Activated T-helper 1 cell treated with anti-CD3 and anti-CD28 coated beads, Interleukin-12 subunit alpha, Interleukin-12 subunit beta, Interleukin-2, Interleukin-4 antibody, amounts not matched to agents 30 ng/mL and 10 ng/mL and 1 ng/mL, durations not matched to agents 14 hours and 24 hours and 36 hours (primary cell): Measurements from ENCODE around the gene SEC11A. TPM values are rescaled to one million over a fixed set of nuclear protein-coding genes. Genes with fewer than 3 reads are reported as not detected.
A peak's percentile ranks its signal among the peaks of the same experiment; 100 is the strongest.
"Not testable (repeated sequence)": the region's sequence is repeated elsewhere in the genome, so short reads cannot be mapped to it uniquely, and the experiment has no call there.

Experiments
- DNase-seq: peaks from one replicate; pipeline ENCODE4 v3.0.0; 2021; ENCODE audit warnings: low spot score
- H3K27ac Mint-ChIP-seq: one replicate; pipeline ENCODE4 v1.8.0; 2021; ENCODE audit warnings: mild to moderate bottlenecking, mixed read lengths
- H3K27me3 Mint-ChIP-seq: one replicate; pipeline ENCODE4 v1.8.0; 2022; ENCODE audit warnings: mild to moderate bottlenecking, moderate library complexity, mixed read lengths; ENCODE audit not compliant: insufficient read depth
- H3K36me3 Mint-ChIP-seq: one replicate; pipeline ENCODE4 v1.8.0; 2021; ENCODE audit warnings: low read depth, mixed read lengths
- H3K4me1 Mint-ChIP-seq: one replicate; pipeline ENCODE4 v1.8.0; 2021; ENCODE audit warnings: low read depth, mixed read lengths
- H3K4me3 Mint-ChIP-seq: one replicate; pipeline ENCODE4 v1.8.0; 2021; ENCODE audit warnings: mild to moderate bottlenecking, moderate library complexity, mixed read lengths
- H3K9me3 Mint-ChIP-seq: one replicate; pipeline ENCODE4 v1.8.0; 2021; ENCODE audit warnings: mixed read lengths
- intact Hi-C: fragments of 100-400 bp; cut with micrococcal nuclease; formaldehyde crosslinking; loops from one replicate; pipeline ENCODE4 v1.15.1; 2024
- total RNA-seq: library from RNA; stranded (reverse); gene quantifications from 2 replicates; pipeline ENCODE4 v1.2.3, GENCODE V29; 2022

Gene SEC11A
- 97.3 and 105 TPM in 2 replicates for total RNA-seq

GRCh38 chr15:84716036-84716732, at the start of gene SEC11A:
Gene SEC11A (minus strand): TSS chr15:84716139. CDS start chr15:84716075, 64 bp downstream.
- H3K4me1 Mint-ChIP-seq = peaks cover 59% of the 10 kb centered on the region

DNA sequence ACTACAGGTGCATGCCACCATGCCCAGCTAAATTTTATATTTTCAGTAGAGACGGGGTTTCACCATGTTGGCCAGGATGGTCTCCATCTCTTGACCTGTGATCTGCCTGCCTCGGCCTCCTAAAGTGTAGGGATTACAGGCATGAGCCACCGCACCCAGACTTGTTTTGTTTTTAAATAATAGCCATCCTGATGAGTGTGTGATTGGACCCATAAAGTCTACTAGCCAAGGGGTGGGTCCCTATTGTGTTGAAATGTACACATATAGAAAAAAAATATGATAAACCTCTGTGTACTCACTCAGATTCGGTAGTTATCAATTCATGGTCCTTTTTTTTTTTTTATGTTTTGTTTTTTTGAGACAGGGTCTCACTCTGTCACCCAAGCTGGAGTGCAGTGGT, 49.7 kb upstream of the SEC11A start:
- no peak overlapping the region for H3K27ac Mint-ChIP-seq
- intact Hi-C loops = no loop called here
- H3K9me3 Mint-ChIP-seq = no peaks in the 10 kb centered on the region
- H3K36me3 Mint-ChIP-seq = peaks cover 34% of the 10 kb centered on the region
- no peaks in the 10 kb centered on the region for H3K27me3 Mint-ChIP-seq
- H3K4me3 Mint-ChIP-seq = no peak overlapping the region
- H3K4me1 Mint-ChIP-seq = peaks cover 32% of the 10 kb centered on the region
- no peak for DNase-seq

More at GRCh38 chr15:84716036-84716732, at the start of gene SEC11A:
- Mint-ChIP-seq H3K9me3 (no peaks in the 10 kb centered on the region), H3K36me3 (peaks cover 11% of the 10 kb centered on the region), H3K4me3 (peak within 1 kb of the TSS; percentile 94), H3K27me3 (no peaks in the 10 kb centered on the region), H3K27ac (peak within 1 kb of the TSS; percentile 96)
- peak; percentile 91 for DNase-seq
- intact Hi-C loops = loop anchor here (1.0 to 2.0 kb wide), 9 partner anchors 19 to 265 kb away; partner anchors contain the start of genes PDE8A and WDR73

DNA sequence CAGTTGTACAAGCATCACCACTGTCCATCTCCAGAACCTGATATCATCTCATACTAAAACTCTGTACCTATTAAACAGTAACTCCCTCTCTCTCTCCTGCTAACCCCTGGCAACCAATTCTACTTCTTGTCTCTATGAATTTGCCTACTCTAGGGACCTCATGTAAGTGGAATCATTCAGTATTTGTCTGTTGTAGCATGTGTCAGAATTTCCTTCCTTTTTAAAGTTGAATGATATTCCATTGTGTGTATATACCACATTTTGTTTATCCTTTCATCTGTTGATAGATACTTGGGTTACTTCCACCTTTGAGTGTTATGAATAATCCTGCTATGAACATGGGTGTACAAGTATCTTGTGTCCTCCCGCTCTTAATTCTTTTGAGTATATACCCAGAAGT, 49.0 kb upstream of the SEC11A start:
- Mint-ChIP-seq H3K36me3 (peaks cover 31% of the 10 kb centered on the region), H3K4me3 (no peak overlapping the region), H3K9me3 (no peaks in the 10 kb centered on the region), H3K4me1 (peaks cover 29% of the 10 kb centered on the region), H3K27me3 (no peaks in the 10 kb centered on the region), H3K27ac (peak overlapping the region; percentile 77)
- DNase-seq = no peak
- intact Hi-C loops = no loop called here

DNA sequence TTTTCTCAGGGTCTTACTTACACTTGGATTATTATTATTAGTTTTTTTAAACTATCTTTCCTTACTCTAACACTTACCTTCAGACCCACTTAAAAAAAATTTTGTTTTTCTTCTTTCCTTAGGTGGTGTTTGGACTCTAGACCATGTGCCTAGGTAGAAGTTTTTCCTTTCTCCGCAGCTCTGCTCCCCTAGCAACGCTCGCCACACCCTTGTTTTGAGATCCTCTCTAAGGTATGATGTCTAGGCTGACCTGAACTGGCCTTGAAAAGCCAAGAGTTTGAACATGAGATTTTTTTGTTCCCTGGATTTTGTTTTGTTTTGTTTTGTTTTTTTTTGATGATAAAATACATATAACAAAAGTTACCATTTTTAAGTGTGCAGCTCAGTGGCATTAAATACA, 48.6 kb upstream of the SEC11A start:
- Mint-ChIP-seq H3K4me1 (peaks cover 27% of the 10 kb centered on the region), H3K36me3 (peaks cover 28% of the 10 kb centered on the region)

GRCh38 chr15:84762840-84763572, 47.1 kb upstream of the SEC11A start:
- no peaks in the 10 kb centered on the region for H3K9me3 Mint-ChIP-seq
- H3K4me1 Mint-ChIP-seq = peaks cover 27% of the 10 kb centered on the region
- intact Hi-C loops = loop anchor here (1.0 kb wide), 1 partner anchor 51 kb away; no protein-coding TSS in a partner anchor
- H3K36me3 Mint-ChIP-seq = peaks cover 20% of the 10 kb centered on the region
- no peak overlapping the region for H3K27ac Mint-ChIP-seq
- H3K27me3 Mint-ChIP-seq = no peaks in the 10 kb centered on the region
- no peak overlapping the region for H3K4me3 Mint-ChIP-seq
- no peak for DNase-seq

More for the DNA sequence above, 48.6 kb upstream of the SEC11A start:
- intact Hi-C loops = no loop called here
- no peak for DNase-seq
- no peak overlapping the region for H3K4me3 Mint-ChIP-seq
- no peaks in the 10 kb centered on the region for H3K27me3 Mint-ChIP-seq
- no peaks in the 10 kb centered on the region for H3K9me3 Mint-ChIP-seq
- peak overlapping the region; percentile 77 for H3K27ac Mint-ChIP-seq

- no peak for DNase-seq
- Mint-ChIP-seq H3K9me3 (no peaks in the 10 kb centered on the region), H3K36me3 (peaks cover 15% of the 10 kb centered on the region), H3K27ac (no peak overlapping the region), H3K4me3 (no peak overlapping the region), H3K27me3 (no peaks in the 10 kb centered on the region), H3K4me1 (peaks cover 27% of the 10 kb centered on the region)
- intact Hi-C loops = loop anchor here (1.0 kb wide), 6 partner anchors 25 to 130 kb away; partner anchors contain the start of genes SEC11A and WDR73
Observed at GRCh38 chr15:84761607-84762131, 45.7 kb upstream of the SEC11A start.

DNA sequence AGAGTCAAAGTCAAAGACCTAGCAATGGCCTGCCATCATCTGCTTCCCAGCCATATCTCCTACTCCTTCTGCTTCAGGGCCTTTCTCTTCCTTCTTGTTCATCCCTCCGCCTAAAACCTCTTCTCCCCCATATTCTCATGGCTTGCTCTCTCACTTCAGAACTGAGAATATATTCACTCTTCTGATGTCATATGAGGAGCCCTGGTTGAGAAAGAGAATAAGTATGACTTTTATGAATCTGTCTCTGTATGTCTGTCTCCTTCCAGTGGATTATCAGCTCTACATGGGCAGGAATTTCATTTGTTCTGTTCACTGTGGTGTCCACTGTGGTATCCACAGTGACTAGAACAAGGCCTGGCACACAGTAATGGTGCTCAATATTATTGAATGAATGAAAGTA, 44.3 kb upstream of the SEC11A start:
- no peak for DNase-seq
- Mint-ChIP-seq H3K4me3 (no peak overlapping the region), H3K4me1 (peaks cover 32% of the 10 kb centered on the region), H3K36me3 (peaks cover 7% of the 10 kb centered on the region), H3K9me3 (no peaks in the 10 kb centered on the region), H3K27ac (no peak overlapping the region), H3K27me3 (no peaks in the 10 kb centered on the region)
- intact Hi-C loops = loop anchor here (1.0 kb wide), 1 partner anchor 11 kb away; no protein-coding TSS in a partner anchor

GRCh38 chr15:84759018-84759417, 43.1 kb upstream of the SEC11A start:
- no peak overlapping the region for H3K4me3 Mint-ChIP-seq
- no peak overlapping the region for H3K27ac Mint-ChIP-seq
- no peak for DNase-seq
- H3K27me3 Mint-ChIP-seq = no peaks in the 10 kb centered on the region
- no peaks in the 10 kb centered on the region for H3K9me3 Mint-ChIP-seq
- peaks cover 20% of the 10 kb centered on the region for H3K4me1 Mint-ChIP-seq
- intact Hi-C loops = no loop called here
- peaks cover 3% of the 10 kb centered on the region for H3K36me3 Mint-ChIP-seq

GRCh38 chr15:84755736-84756527, 40.0 kb upstream of the SEC11A start:
- Mint-ChIP-seq H3K4me1 (peaks cover 34% of the 10 kb centered on the region), H3K27me3 (no peaks in the 10 kb centered on the region), H3K36me3 (peaks cover 18% of the 10 kb centered on the region), H3K4me3 (no peak overlapping the region), H3K9me3 (no peaks in the 10 kb centered on the region), H3K27ac (no peak overlapping the region)
- no peak for DNase-seq
- intact Hi-C loops = no loop called here

DNA sequence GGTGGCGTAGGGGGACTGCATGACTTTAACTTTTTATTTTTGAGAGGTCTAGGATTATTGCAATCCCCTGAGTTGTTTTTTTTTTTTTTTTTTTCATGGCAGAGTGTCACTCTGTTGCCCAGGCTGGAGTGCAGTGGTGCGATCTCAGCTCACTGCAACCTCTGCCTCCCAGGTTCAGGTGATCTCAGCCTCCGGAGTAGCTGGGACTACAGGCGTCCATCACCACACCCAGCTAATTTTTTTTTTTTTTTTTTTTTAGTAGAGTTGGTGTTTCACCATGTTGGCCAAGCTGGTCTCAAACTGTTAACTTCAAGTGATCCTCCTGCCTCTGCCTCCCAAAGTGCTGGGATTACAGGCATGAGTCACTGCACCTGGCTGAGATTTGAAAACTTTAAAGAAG, 39.0 kb upstream of the SEC11A start:
- H3K4me3 Mint-ChIP-seq, intact Hi-C loops: not testable (repeated sequence)
- peaks cover 45% of the 10 kb centered on the region for H3K4me1 Mint-ChIP-seq

DNA sequence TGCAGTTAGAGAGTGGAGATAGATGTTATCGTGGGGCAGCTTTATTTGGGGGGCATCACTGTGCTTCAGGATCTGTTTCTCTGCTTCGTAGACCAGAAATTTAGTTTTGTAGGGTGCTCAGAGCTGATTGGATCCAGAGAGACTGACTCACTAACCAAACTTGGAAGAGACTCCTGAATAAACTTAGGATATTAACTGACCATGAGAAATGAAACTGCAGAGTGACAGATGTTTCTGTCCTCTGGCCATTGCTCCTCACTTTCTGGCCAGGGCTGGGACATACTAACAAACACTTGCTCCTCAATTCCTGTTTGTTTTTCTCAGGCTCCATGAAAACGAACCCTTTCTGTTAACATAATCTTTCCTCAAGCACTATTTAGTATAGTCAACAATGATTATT, 36.8 kb upstream of the SEC11A start:
- Mint-ChIP-seq H3K27me3 (no peaks in the 10 kb centered on the region), H3K36me3 (peaks cover 26% of the 10 kb centered on the region), H3K27ac (no peak overlapping the region), H3K4me1 (peaks cover 48% of the 10 kb centered on the region), H3K4me3 (no peak overlapping the region), H3K9me3 (no peaks in the 10 kb centered on the region)
- DNase-seq = no peak
- intact Hi-C loops = no loop called here

More for the DNA sequence above, 39.0 kb upstream of the SEC11A start:
- peaks cover 23% of the 10 kb centered on the region for H3K36me3 Mint-ChIP-seq
- not testable (repeated sequence) for H3K27me3 Mint-ChIP-seq, H3K9me3 Mint-ChIP-seq, H3K27ac Mint-ChIP-seq, DNase-seq

DNA sequence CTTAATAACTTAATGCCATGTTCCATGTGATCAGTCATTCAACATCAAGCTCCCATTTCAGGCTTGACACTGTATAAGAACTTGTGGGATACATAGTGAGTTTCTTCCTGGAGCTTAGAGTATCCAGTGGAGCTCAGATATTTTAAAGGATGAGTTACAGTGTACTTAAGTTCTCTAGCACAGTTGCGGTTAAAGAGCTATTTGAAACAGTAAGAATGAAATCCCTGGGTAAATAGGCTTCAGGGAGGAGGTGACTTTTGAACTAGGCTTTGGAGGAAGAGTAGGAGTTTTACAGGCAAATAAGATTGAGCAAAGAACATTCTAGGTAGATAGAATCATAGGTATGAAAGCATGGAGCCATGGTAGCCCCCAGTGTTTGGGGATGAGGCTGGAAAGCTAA, 36.3 kb upstream of the SEC11A start:
- H3K9me3 Mint-ChIP-seq = no peaks in the 10 kb centered on the region
- H3K27me3 Mint-ChIP-seq = no peaks in the 10 kb centered on the region
- no peak overlapping the region for H3K4me3 Mint-ChIP-seq
- H3K27ac Mint-ChIP-seq = peak overlapping the region; percentile 2
- no peak for DNase-seq
- H3K4me1 Mint-ChIP-seq = peaks cover 53% of the 10 kb centered on the region
- intact Hi-C loops = no loop called here
- H3K36me3 Mint-ChIP-seq = peaks cover 26% of the 10 kb centered on the region
